HG02642 (cell line): Measurements from ENCODE around the gene CDC42BPA.
"Not testable (repeated sequence)": the region's sequence is repeated elsewhere in the genome, so short reads cannot be mapped to it uniquely, and the experiment has no call there.

Source experiments
- ATAC-seq: cut with Tn5 transposase; IDR thresholded peaks from one replicate; pipeline ENCODE4 v1.9.1; 2021; ENCODE audit warnings: mild to moderate bottlenecking; ENCODE audit not compliant: unreplicated experiment, poor library complexity

The CDC42BPA gene

GRCh38 chr1:227314014-227314848 lies 4.1 kb downstream of the CDC42BPA start:
- no peak for ATAC-seq

GRCh38 chr1:227312361-227313025 lies 5.8 kb downstream of the CDC42BPA start:
- no peak for ATAC-seq

- ATAC-seq: no peak
These were observed 6.8 kb downstream of the CDC42BPA start for GRCh38 chr1:227311389-227312001.

DNA sequence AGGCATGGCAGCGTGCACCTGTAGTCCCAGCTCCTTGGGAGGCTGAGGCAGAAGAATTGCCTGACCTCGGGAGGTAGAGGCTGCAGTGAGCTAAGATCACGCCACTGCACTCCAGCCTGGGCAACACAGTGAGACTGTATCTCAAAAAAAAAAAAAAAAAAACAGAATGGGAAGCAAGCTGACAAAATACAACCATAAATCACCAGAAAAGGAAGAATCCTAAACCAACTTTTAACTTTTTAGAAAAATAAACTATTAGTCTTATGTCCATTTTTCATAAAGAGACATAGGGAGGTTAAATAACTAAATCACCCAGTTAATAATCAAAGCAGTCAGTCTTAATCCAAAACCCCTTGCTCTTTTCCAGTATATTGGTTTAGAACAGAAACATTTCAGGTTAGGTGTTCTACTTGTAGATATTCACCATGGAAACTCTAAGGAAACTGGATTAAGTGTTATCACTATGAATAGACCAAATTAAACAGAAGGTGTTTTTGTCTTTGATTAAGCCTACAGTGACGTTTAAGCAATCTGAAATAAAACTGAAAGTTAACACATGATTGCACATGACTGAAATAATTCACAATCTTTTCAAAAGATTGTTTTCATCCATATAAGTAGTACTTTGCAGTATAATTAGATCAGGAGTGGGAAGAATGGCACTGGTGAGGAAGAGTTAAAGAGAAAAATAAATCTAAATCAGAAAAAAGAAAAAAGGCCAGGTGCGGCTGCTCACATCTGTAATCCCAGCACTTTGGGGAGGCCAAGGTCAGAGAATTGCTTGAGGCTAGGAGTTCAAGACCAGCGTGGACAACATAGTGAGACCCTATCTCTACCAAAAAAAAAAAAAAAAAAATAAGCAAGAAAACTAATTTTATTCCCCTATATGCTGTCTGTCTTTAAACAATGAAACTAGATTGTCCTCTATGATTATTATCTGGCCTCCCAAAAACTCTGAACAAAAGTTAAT lies 9.6 kb downstream of the CDC42BPA start:
- no peak for ATAC-seq

GRCh38 chr1:227306689-227307088 lies 11.6 kb downstream of the CDC42BPA start:
- ATAC-seq: no peak

GRCh38 chr1:227305894-227306626 lies 12.2 kb downstream of the CDC42BPA start:
- ATAC-seq: no peak

DNA sequence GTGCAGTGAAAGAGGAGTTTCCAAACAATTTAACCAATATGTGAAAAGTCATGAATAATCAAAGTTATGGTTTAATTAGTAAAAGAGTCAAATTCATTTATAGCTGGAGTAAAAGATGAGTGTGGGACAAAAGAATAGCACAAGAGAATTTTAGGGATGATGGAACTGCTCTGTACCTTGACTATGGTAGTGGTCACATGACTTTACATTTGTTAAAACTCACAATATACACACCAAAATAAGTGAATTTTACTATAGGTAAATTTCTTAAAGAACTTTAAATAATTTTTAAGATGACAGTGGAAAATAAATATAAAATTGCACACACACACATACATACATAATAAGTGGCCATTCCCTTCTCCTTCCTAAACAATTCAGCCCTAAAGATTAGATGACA lies 13.6 kb downstream of the CDC42BPA start:
- no peak for ATAC-seq

DNA sequence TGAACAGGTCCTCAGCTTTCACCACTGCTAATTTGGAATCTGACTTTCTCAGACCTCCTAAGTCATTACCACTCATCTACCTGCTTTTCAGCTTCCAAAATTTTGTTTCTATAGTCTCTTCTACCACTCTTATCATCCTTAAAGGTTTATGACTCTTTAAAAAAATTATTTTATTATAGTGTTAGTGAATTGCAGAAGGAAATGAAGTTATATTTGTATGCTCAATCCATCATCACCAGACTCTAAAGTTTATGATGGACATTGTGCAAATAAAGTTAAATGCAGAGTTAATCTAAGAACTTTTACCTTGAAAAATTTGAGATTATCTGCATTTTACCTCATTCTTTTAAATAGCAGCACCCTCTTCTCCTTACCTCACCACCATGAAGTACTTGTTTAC lies 14.6 kb downstream of the CDC42BPA start:
- ATAC-seq: no peak

DNA sequence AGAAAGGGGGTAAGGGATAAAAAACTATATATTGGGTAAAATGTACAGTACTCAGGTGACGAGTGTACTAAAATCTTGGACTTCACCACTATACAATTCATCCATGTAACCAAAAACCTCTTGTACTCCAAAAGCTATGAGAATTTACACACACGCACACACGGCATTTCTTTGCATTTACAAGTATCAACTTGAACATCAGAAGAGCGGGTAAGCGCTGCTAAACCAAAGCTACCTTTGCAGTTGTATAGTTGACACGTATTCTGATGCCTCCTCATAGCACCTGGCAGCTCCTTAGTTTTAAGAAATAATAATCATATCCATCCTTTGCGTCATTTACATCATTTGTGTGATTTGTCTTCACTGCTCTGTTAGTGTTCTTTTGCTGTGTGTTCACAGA lies 17.6 kb downstream of the CDC42BPA start:
- no peak for ATAC-seq

DNA sequence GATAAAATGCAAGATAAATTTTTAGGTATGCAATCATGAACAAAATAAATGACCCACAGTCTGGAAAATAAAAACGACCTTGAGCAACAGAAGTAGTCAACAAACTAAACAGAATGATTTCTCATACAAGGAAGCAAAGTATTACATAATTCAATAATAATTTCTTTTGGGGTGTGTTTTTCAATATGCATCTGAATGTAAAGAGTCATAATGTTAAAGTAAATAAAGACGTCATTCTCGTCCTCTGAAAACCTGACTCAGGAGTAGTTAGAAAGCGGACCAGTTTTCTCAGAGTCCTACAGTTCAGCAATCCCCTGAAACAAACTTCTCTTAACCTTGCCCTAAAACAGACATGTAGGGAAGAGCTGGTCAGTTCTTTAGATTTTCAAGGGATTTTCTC lies 18.6 kb downstream of the CDC42BPA start:
- ATAC-seq: no peak

DNA sequence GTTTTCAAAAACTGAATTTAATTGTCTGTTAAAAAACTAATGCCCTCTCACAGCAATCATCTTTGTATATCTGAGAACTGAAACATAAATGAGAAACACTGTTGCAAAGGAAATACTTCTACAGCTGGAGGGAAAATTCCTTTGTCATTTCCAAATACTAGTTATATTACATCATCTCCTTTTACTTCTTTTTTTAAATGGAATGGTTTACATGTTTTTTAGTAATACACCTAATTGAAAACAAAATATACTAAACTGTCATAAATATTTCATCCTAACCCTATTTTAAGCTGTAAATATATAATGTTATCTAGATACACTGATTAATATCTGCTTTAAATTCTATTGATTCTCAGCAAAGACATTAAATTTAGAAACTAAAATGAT lies 19.1 kb downstream of the CDC42BPA start:
- no peak for ATAC-seq

GRCh38 chr1:227298512-227299240 lies 19.6 kb downstream of the CDC42BPA start:
- ATAC-seq: no peak

DNA sequence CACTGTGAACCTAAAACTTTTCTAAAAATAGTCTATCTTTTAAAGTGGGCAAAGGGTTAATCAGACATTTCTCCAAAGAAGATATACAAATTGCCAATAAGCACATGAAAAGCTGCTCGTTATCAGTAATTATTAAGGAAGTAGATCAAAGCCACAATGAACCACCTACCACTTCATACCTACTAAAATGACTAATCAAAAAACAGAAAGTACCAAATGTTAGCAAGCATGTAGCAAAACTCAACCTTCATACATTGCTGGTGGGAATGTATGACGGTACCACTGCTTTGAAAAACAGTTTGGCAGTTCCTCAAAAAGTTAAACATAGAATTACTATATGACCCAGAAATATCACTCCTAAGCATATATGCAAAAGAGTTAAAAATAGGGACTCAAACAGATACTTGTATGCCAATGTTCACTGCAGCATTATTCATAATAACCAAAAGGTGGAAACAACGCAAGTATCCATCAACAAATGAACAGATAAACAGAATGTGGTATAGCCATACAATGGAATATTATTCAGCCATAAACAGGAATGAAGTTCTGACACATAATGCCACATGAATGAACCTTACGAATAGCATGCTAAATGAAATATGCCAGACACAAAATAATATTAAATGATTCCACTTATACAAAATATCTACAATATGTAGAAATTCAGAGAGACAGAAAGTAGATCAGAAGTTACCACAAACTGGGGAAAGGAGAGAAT lies 21.1 kb downstream of the CDC42BPA start:
- no peak for ATAC-seq

DNA sequence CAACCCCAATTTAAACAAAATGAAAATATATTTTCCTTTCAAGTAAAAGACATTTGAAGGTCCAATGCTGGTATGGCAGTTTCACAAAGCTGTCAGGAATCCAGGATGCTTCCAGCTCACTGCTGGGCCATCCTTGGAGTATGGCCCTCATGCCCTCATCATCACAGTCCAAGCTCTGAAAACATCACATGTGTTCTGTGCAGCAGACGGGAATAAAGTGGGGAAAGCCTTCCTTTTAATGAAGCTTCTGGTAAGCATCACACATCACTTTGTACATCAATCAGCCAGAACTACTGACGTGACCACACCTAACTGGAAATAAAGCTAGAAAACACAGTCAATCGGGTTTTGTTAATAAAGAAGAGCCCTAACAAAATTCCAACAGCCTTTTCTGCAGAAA lies 22.7 kb downstream of the CDC42BPA start:
- no peak for ATAC-seq

DNA sequence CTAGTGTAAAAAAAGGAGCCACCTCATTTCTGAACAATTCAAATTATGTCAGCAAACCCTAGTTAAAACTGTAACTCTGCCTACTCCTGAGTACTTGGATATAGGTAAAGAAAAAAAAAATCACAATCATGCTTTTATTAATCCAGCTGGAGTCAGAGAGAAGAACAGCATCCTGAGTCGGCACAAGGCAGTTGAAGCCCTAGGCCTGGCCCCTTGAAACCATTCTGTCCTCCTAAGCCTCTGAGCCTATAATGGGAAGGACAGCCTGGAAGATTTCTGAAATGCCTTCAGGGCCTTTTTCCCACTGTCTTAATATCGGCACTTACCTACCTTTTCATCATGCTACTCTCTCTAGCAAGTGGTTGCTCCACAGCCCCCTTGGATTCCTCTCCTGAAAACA lies 32.5 kb downstream of the CDC42BPA start:
- no peak for ATAC-seq

DNA sequence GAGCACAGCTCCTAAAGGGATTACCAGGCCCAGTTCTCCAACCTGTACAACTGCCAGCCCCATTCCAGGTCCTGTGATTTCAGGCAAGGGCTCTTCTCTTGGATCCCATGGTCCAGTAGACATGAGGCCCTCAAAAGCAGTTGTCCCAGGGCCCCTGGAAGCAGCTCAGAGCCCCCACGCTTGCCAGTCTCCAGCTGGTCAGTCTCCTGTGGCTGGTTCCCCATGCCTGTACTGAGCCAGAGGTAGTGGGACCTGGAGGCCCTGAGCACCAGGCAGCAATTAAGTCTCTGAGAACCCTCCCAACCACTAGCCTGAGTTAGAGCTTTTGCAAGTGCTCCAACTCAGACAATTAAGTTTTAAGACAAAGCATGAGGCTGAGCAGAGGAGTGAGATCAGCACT lies 36.9 kb downstream of the CDC42BPA start:
- no peak for ATAC-seq

- no peak for ATAC-seq
These were observed 37.5 kb downstream of the CDC42BPA start for GRCh38 chr1:227280836-227281235.

DNA sequence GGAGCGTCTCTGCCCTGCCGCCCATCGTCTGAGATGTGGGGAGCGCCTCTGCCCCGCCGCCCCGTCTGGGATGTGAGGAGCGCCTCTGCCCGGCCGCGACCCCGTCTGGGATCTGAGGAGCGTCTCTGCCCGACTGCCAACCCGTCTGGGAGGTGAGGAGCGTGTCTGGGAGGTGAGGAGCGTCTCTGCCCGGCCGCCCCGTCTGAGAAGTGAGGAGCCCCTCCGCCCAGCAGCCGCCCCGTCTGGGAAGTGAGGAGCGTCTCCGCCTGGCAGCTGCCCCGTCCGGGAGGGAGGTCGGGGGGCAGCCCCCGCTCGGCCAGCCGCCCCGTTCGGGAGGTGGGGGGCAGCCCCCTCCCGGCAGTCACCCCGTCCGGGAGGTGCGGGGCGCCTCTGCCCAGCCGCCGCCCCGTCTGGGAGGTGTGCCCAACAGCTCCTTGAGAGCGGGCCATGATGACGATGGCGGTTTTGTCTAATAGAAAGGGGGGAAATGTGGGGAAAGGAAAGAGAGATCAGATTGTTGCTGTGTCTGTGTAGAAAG lies 42.1 kb downstream of the CDC42BPA start:
- ATAC-seq: not testable (repeated sequence)
